PC-9 (cell line): Measurements from ENCODE around the gene CEBPA. TPM values are rescaled to one million over a fixed set of nuclear protein-coding genes. Genes with fewer than 3 reads are reported as not detected.

ENCODE experiments used
- BruUV-seq: library from RNA; stranded (reverse); fragments of 400-500 nt; replicated peaks from 2 replicates; lab custom pipeline; 2021; lab: Mats Ljungman, UMichigan
- CTCF ChIA-PET: fragments of 300-600 bp; sonication (Branson Sonifier 250); formaldehyde crosslinking; loops from one replicate; lab custom pipeline; 2022; ENCODE audit warnings: antibody characterized with exemption; lab: Charles Lee
- POLR2A ChIA-PET: fragments of 300-600 bp; sonication (Branson Sonifier 250); formaldehyde crosslinking; loops from one replicate; lab custom pipeline; 2022; ENCODE audit warnings: antibody characterized with exemption; ENCODE audit not compliant: unreplicated experiment; lab: Charles Lee
- DNase-seq, 2 experiments: peaks; one replicate each; pipeline versions ENCODE4 v3.0.0 to v3.0.0-alpha.2; 2015 to 2022; ENCODE audit warnings: mixed read lengths in 1 of 2
- H2AFZ ChIP-seq: fragments of 200-600 bp; sonication (generic); 2 replicates; pipeline ENCODE4 v1.8.1; 2017; ENCODE audit warnings: antibody characterized with exemption
- H3F3A ChIP-seq: fragments of 200-600 bp; sonication (generic); 2 replicates; pipeline ENCODE4 v1.8.1; 2017; ENCODE audit warnings: antibody characterized with exemption, mild to moderate bottlenecking, low read depth; ENCODE audit not compliant: insufficient read depth
- H3K27ac ChIP-seq: fragments of 200-600 bp; sonication (generic); 2 replicates; pipeline ENCODE4 v1.6.1; 2016; ENCODE audit warnings: mixed run types
- H3K27me3 ChIP-seq: fragments of 200-600 bp; sonication (generic); 2 replicates; pipeline ENCODE4 v1.6.1; 2016; ENCODE audit warnings: low read depth, mixed run types; ENCODE audit not compliant: insufficient read depth
- H3K36me3 ChIP-seq: fragments of 200-600 bp; sonication (generic); 2 replicates; pipeline ENCODE4 v1.6.1; 2016; ENCODE audit warnings: low read depth, mixed run types
- H3K4me1 ChIP-seq: fragments of 200-600 bp; sonication (generic); replicated peaks from 2 replicates; pipeline ENCODE4 v1.6.1; 2016; ENCODE audit warnings: mixed run types; ENCODE audit not compliant: insufficient read depth
- H3K4me2 ChIP-seq: fragments of 200-600 bp; sonication (generic); 2 replicates; pipeline ENCODE4 v1.6.1; 2017; ENCODE audit warnings: mixed run types
- H3K4me3 ChIP-seq: fragments of 200-600 bp; sonication (generic); 2 replicates; pipeline ENCODE4 v1.6.1; 2016; ENCODE audit warnings: mixed run types
- H3K79me2 ChIP-seq: fragments of 200-600 bp; sonication (generic); 2 replicates; pipeline ENCODE4 v1.6.1; 2017; ENCODE audit warnings: low read depth, mixed run types
- H3K9me2 ChIP-seq: fragments of 200-600 bp; sonication (generic); 2 replicates; pipeline ENCODE4 v1.8.1; 2017; ENCODE audit warnings: mild to moderate bottlenecking; ENCODE audit not compliant: insufficient read depth
- H3K9me3 ChIP-seq: fragments of 200-600 bp; sonication (generic); 2 replicates; pipeline ENCODE4 v1.8.1; 2016; ENCODE audit warnings: low read depth; ENCODE audit not compliant: insufficient read depth
- H4K20me1 ChIP-seq: fragments of 200-600 bp; sonication (generic); 2 replicates; pipeline ENCODE4 v1.8.1; 2017; ENCODE audit not compliant: insufficient read depth
- EZH2 ChIP-seq: fragments of 200-600 bp; sonication (generic); IDR thresholded peaks from 2 replicates; pipeline ENCODE4 v1.8.0; 2017; ENCODE audit warnings: antibody characterized with exemption, low read depth
- intact Hi-C: fragments of 100-400 bp; cut with micrococcal nuclease; formaldehyde crosslinking; loops from one replicate; pipeline ENCODE4 v1.10.0; 2022; ENCODE audit not compliant: unreplicated experiment
- total RNA-seq: library from RNA; stranded (reverse); gene quantifications from 2 replicates; pipeline ENCODE4 v1.2.3, GENCODE V29; 2021
- TF ChIP-seq, protein P1 (sequence below): fragments of 200-600 bp; sonication (generic); conservative IDR thresholded peaks from 2 replicates; pipeline ENCODE4 v1.6.1; 2017; ENCODE audit warnings: mixed run types, antibody characterized with exemption, mild to moderate bottlenecking, moderate library complexity

The CEBPA gene
- total RNA-seq, 1 experiment from 2014 or later: 8.9 TPM

DNA sequence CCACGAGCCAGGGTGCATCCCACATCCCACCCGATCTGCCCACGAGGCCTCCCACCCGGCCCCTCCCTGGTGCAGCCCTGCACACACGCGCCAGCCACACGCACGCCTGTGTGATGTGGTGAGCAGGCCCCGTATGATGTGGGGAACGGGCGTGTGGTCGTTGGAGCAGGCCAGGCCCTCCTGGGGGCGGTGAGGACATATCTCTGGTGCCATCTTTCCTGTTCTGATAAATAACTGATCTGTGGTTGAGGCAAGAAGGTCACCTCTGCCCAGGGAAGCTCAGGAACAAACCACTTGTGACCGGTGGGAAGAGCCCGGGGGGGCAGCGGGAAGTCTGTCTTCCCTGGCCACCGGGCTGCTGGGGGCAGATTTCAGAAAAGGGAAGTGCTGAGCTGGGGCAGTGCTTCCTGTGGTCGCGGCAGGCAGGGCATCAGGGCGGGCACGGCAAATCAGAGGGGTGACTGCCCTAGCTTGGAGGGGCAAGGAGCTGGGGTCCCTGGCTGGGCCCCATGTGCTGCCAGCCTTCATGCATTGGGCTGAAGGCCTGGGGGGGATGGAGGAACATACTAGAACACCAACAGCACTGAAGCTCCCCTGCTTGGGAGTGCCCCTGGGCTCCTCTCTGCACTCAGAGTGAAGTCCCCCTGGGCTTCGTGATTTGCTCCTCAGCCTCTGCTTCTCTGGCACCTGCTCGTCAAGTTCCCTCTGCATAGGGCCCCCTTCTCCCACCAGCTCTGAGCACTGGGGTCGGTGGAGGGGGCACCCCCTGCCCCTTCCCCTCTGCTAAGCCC lies 41.5 kb downstream of the CEBPA start:
- ChIA-PET POLR2A (interaction anchor here (0.6 kb wide), 2 partner anchors 25 to 918 kb away, joined by 4 read pairs; no protein-coding TSS in a partner anchor), CTCF (no interaction called here)
- TF ChIP-seq EZH2: no peak
- TF ChIP-seq, protein P1, sequence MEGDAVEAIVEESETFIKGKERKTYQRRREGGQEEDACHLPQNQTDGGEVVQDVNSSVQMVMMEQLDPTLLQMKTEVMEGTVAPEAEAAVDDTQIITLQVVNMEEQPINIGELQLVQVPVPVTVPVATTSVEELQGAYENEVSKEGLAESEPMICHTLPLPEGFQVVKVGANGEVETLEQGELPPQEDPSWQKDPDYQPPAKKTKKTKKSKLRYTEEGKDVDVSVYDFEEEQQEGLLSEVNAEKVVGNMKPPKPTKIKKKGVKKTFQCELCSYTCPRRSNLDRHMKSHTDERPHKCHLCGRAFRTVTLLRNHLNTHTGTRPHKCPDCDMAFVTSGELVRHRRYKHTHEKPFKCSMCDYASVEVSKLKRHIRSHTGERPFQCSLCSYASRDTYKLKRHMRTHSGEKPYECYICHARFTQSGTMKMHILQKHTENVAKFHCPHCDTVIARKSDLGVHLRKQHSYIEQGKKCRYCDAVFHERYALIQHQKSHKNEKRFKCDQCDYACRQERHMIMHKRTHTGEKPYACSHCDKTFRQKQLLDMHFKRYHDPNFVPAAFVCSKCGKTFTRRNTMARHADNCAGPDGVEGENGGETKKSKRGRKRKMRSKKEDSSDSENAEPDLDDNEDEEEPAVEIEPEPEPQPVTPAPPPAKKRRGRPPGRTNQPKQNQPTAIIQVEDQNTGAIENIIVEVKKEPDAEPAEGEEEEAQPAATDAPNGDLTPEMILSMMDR: no peak
- no peaks in the 10 kb centered on the region for H3K79me2 ChIP-seq
- no peaks in the 10 kb centered on the region for H3K9me3 ChIP-seq
- intact Hi-C loops: no loop called here
- H3K27ac ChIP-seq: no peak overlapping the region
- H3K27me3 ChIP-seq: no peaks in the 10 kb centered on the region
- no peak overlapping the region for H3K4me3 ChIP-seq
- H3K4me1 ChIP-seq: no peaks in the 10 kb centered on the region
- H2AFZ ChIP-seq: no peak overlapping the region
- DNase-seq: no peak
- no TSS peak for BruUV-seq
- H4K20me1 ChIP-seq: no peaks in the 10 kb centered on the region
- H3K9me2 ChIP-seq: no peaks in the 10 kb centered on the region
- no peak overlapping the region for H3K4me2 ChIP-seq
- no peaks in the 10 kb centered on the region for H3K36me3 ChIP-seq
- no peaks in the 10 kb centered on the region; the same call in 1 of the 2 replicates for H3F3A ChIP-seq

- no peaks in the 10 kb centered on the region; the same call in 1 of the 2 replicates for H3F3A ChIP-seq
- H3K27me3 ChIP-seq: no peaks in the 10 kb centered on the region
- H3K4me2 ChIP-seq: no peak overlapping the region
- no peaks in the 10 kb centered on the region for H4K20me1 ChIP-seq
- POLR2A ChIA-PET: no interaction called here
- H2AFZ ChIP-seq: no peak overlapping the region
- H3K36me3 ChIP-seq: no peaks in the 10 kb centered on the region
- no peaks in the 10 kb centered on the region for H3K9me2 ChIP-seq
- no peak overlapping the region for H3K4me3 ChIP-seq
- CTCF ChIA-PET: no interaction called here
- BruUV-seq: no TSS peak
- DNase-seq: no peak
- TF ChIP-seq, protein P1: no peak
- TF ChIP-seq EZH2: no peak
- H3K79me2 ChIP-seq: no peaks in the 10 kb centered on the region
- no peak overlapping the region for H3K27ac ChIP-seq
- intact Hi-C loops: no loop called here
- H3K9me3 ChIP-seq: no peaks in the 10 kb centered on the region
- no peaks in the 10 kb centered on the region for H3K4me1 ChIP-seq
Observed at GRCh38 chr19:33259539-33259938, 42.8 kb downstream of the CEBPA start.

GRCh38 chr19:33257828-33258227 lies 44.5 kb downstream of the CEBPA start:
- H3K4me2 ChIP-seq: no peak overlapping the region
- ChIA-PET POLR2A (interaction anchor here (0.6 kb wide), 1 partner anchor 280 kb away, joined by 4 read pairs; no protein-coding TSS in a partner anchor), CTCF (no interaction called here)
- no peaks in the 10 kb centered on the region for H3K4me1 ChIP-seq
- H3K9me3 ChIP-seq: no peaks in the 10 kb centered on the region
- no peaks in the 10 kb centered on the region for H3K36me3 ChIP-seq
- H3K4me3 ChIP-seq: no peak overlapping the region
- DNase-seq: no peak
- BruUV-seq: no TSS peak
- no peaks in the 10 kb centered on the region for H3K79me2 ChIP-seq
- H3K27me3 ChIP-seq: no peaks in the 10 kb centered on the region
- H3F3A ChIP-seq: no peaks in the 10 kb centered on the region; the same call in 1 of the 2 replicates
- intact Hi-C loops: no loop called here
- no peaks in the 10 kb centered on the region for H4K20me1 ChIP-seq
- H3K9me2 ChIP-seq: no peaks in the 10 kb centered on the region
- no peak overlapping the region for H2AFZ ChIP-seq
- no peak overlapping the region for H3K27ac ChIP-seq
- TF ChIP-seq, protein P1: no peak
- no peak for TF ChIP-seq EZH2
